ENCODE results near the gene RBM19. TPM values are rescaled to one million over a fixed set of nuclear protein-coding genes. Genes with fewer than 3 reads are reported as not detected.
A peak's percentile ranks its signal among the peaks of the same experiment; 100 is the strongest.

Gene RBM19, protein sequence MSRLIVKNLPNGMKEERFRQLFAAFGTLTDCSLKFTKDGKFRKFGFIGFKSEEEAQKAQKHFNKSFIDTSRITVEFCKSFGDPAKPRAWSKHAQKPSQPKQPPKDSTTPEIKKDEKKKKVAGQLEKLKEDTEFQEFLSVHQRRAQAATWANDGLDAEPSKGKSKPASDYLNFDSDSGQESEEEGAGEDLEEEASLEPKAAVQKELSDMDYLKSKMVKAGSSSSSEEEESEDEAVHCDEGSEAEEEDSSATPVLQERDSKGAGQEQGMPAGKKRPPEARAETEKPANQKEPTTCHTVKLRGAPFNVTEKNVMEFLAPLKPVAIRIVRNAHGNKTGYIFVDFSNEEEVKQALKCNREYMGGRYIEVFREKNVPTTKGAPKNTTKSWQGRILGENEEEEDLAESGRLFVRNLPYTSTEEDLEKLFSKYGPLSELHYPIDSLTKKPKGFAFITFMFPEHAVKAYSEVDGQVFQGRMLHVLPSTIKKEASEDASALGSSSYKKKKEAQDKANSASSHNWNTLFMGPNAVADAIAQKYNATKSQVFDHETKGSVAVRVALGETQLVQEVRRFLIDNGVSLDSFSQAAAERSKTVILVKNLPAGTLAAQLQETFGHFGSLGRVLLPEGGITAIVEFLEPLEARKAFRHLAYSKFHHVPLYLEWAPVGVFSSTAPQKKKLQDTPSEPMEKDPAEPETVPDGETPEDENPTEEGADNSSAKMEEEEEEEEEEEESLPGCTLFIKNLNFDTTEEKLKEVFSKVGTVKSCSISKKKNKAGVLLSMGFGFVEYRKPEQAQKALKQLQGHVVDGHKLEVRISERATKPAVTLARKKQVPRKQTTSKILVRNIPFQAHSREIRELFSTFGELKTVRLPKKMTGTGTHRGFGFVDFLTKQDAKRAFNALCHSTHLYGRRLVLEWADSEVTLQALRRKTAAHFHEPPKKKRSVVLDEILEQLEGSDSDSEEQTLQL
- polyA plus RNA-seq (2012; ENCODE audit: insufficient read length, low read depth): 16.8 TPM

DNA sequence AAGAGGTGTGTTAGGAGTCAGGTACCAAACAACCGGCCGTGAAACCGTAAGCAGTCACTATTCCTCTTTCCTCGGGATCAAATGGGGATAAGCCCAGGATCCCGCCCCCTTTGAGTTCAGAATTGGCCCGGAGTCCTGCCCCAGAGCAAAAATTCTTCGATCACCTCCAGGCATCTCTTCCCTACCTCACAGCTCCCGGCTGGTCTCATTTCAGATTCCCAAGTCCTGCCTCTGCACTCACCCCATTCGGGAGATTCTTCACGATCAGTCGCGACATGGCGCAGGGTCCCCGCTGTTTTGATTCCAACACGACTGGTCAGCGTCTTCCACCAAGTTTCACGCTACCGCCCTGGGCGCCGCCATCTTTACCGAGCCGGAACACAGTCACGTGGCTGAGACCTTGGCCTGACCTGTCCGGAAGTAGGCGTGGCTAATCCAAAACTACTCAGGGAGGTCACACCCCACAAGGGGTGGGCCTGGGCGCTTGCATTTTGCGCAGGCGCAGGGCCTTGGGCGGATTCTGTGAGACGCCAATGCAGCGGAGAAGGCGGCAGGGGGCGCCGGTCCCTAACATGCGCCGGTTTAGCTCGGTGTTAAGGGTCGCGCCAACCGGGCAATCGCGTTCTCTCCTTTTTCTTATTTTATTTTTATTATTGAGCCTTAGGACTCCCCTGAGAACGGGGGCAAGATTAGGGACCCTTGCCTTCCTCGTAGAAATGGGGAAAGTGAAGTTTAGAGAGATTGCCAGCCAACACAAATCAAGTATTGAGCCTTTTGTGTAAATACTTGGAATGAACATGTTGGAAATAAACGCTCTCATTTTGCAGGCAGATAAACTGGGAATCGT is at the start of gene RBM19:
TSS of gene RBM19 (minus strand) at position 375 of the 847 bp plus-strand sequence. CDS start at position 277, 98 bp downstream.
- TF ChIP-seq POLR2AphosphoS5 (IDR thresholded peaks at IDR 0.05; ENCODE audit: low read depth, low read length) (peak; percentile 64; the same call in 1 of the 2 replicates), SIN3A (IDR thresholded peaks at IDR 0.05; ENCODE audit: borderline replicate concordance, insufficient read depth, low read length) (peak; percentile 99), FOXP2 (optimal IDR thresholded peaks at IDR 0.05; ENCODE audit: borderline replicate concordance, extremely low read depth, extremely low read length, insufficient read depth) (peak; percentile 41), TAF1 (IDR thresholded peaks at IDR 0.05; ENCODE audit: borderline replicate concordance, insufficient read depth, low read length) (peak; percentile 85; the same call in 1 of the 2 replicates)
- TF ChIP-seq, protein P1, sequence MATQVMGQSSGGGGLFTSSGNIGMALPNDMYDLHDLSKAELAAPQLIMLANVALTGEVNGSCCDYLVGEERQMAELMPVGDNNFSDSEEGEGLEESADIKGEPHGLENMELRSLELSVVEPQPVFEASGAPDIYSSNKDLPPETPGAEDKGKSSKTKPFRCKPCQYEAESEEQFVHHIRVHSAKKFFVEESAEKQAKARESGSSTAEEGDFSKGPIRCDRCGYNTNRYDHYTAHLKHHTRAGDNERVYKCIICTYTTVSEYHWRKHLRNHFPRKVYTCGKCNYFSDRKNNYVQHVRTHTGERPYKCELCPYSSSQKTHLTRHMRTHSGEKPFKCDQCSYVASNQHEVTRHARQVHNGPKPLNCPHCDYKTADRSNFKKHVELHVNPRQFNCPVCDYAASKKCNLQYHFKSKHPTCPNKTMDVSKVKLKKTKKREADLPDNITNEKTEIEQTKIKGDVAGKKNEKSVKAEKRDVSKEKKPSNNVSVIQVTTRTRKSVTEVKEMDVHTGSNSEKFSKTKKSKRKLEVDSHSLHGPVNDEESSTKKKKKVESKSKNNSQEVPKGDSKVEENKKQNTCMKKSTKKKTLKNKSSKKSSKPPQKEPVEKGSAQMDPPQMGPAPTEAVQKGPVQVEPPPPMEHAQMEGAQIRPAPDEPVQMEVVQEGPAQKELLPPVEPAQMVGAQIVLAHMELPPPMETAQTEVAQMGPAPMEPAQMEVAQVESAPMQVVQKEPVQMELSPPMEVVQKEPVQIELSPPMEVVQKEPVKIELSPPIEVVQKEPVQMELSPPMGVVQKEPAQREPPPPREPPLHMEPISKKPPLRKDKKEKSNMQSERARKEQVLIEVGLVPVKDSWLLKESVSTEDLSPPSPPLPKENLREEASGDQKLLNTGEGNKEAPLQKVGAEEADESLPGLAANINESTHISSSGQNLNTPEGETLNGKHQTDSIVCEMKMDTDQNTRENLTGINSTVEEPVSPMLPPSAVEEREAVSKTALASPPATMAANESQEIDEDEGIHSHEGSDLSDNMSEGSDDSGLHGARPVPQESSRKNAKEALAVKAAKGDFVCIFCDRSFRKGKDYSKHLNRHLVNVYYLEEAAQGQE (IDR thresholded peaks at IDR 0.05; ENCODE audit: insufficient read depth in 1 of 2, low read depth in 2 of 2, low read length in 2 of 2): no peak

DNA sequence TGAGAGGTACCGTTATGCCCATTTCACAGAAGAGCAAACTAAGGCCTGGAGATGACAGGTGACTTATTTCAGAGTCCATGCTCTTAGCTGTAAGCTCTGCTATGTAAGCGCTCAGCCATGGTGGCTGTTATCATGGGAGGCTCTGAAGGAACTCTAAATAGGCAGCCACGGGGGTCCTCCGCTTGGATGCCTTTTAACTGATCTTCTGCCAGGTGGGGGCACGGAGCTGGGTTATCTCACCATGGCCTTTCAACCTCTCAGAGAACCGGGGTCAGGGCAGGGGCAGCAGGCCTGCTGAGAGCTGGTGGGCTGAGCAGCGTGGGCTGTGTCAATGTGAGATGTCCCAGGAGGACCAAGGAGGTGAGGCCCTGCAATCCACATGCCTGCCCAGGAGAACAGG is 49.7 kb upstream of the RBM19 start:
- TF ChIP-seq FOXP2 (optimal IDR thresholded peaks at IDR 0.05; ENCODE audit: borderline replicate concordance, extremely low read depth, extremely low read length, insufficient read depth): no peak
- TF ChIP-seq TAF1 (IDR thresholded peaks at IDR 0.05; ENCODE audit: borderline replicate concordance, insufficient read depth, low read length): no peak
- TF ChIP-seq, protein P1 (IDR thresholded peaks at IDR 0.05; ENCODE audit: insufficient read depth in 1 of 2, low read depth in 2 of 2, low read length in 2 of 2): no peak
- TF ChIP-seq POLR2AphosphoS5 (IDR thresholded peaks at IDR 0.05; ENCODE audit: low read depth, low read length): no peak
- TF ChIP-seq SIN3A (IDR thresholded peaks at IDR 0.05; ENCODE audit: borderline replicate concordance, insufficient read depth, low read length): no peak

DNA sequence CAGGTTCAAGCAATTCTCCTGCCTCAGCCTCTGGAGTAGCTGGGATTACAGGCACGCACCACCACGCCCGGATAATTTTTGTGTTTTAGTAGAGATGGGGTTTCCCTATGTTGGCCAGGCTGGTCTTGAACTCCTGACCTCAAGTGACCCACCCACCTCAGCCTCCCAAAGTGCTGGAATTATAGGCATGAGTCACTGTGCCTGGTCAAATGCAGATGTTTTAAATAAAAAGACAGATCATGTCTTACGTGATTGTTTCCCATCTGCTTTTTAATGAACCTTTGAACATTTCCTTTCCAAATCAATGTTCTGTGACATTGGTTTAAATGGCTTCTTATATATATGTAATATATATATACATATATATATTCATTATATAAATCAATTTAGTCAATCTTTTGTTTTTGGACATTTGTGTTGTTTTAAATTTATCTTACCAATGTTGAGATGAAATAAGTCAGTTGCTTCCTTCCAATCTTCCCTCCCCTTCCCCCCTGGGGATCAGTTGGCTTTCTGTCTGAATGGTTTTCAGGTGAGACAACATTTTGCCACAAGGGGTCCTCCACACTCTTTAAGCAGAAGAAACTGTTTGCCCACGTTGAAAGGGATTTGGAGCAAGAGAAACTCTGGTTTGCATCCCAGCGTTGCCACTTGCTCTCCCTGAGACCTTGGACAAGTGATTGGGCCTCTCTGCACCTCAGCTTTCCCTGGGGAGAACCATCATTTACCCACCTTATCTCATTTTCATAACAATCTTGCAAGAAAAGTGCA is 47.6 kb upstream of the RBM19 start:
- TF ChIP-seq TAF1 (IDR thresholded peaks at IDR 0.05; ENCODE audit: borderline replicate concordance, insufficient read depth, low read length) (no peak), SIN3A (IDR thresholded peaks at IDR 0.05; ENCODE audit: borderline replicate concordance, insufficient read depth, low read length) (no peak), FOXP2 (optimal IDR thresholded peaks at IDR 0.05; ENCODE audit: borderline replicate concordance, extremely low read depth, extremely low read length, insufficient read depth) (no peak), POLR2AphosphoS5 (IDR thresholded peaks at IDR 0.05; ENCODE audit: low read depth, low read length) (no peak)
- TF ChIP-seq, protein P1 (IDR thresholded peaks at IDR 0.05; ENCODE audit: insufficient read depth in 1 of 2, low read depth in 2 of 2, low read length in 2 of 2): no peak

Data from PFSK-1 (cell line).